Endothelial cell (in vitro differentiated cells): Measurements from ENCODE around the gene SYT8. TPM values are rescaled to one million over a fixed set of nuclear protein-coding genes. Genes with fewer than 3 reads are reported as not detected.

ENCODE experiments used
- DNase-seq: peaks from one replicate; pipeline ENCODE4 v3.0.0; 2021; ENCODE audit warnings: low spot score
- H3K27ac Mint-ChIP-seq: one replicate; pipeline ENCODE4 v1.8.0; 2021; ENCODE audit warnings: mixed read lengths, inconsistent platforms; ENCODE audit not compliant: unreplicated experiment
- H3K27me3 Mint-ChIP-seq: one replicate; pipeline ENCODE4 v1.8.0; 2021; ENCODE audit warnings: mild to moderate bottlenecking, moderate library complexity, mixed read lengths, inconsistent platforms; ENCODE audit not compliant: unreplicated experiment
- H3K36me3 Mint-ChIP-seq: one replicate; pipeline ENCODE4 v1.8.0; 2021; ENCODE audit warnings: mild to moderate bottlenecking, low read depth, mixed read lengths, inconsistent platforms; ENCODE audit not compliant: unreplicated experiment
- H3K4me1 Mint-ChIP-seq: one replicate; pipeline ENCODE4 v1.8.0; 2021; ENCODE audit warnings: mild to moderate bottlenecking, mixed read lengths, inconsistent platforms; ENCODE audit not compliant: unreplicated experiment
- H3K4me3 Mint-ChIP-seq: one replicate; pipeline ENCODE4 v1.8.0; 2021; ENCODE audit warnings: mild to moderate bottlenecking, mixed read lengths, inconsistent platforms; ENCODE audit not compliant: unreplicated experiment
- H3K9me3 Mint-ChIP-seq: one replicate; pipeline ENCODE4 v1.8.0; 2021; ENCODE audit warnings: mixed read lengths, inconsistent platforms; ENCODE audit not compliant: unreplicated experiment
- CTCF ChIP-seq: fragments of 200-600 bp; sonication (generic); IDR thresholded peaks from one replicate; pipeline ENCODE4 v1.5.0; 2021; ENCODE audit warnings: antibody characterized with exemption; ENCODE audit not compliant: unreplicated experiment
- total RNA-seq: library from RNA; stranded (reverse); fragmentation: NEBNext Ultra II Directional; extraction: Animal tissue kit (Norgen Biotek cat#: 25700); gene quantifications from one replicate; pipeline ENCODE4 v1.2.1, GENCODE V29; 2021; ENCODE audit not compliant: unreplicated experiment

SYT8 gene
- total RNA-seq, 1 donor from 2014 or later = not detected

DNA sequence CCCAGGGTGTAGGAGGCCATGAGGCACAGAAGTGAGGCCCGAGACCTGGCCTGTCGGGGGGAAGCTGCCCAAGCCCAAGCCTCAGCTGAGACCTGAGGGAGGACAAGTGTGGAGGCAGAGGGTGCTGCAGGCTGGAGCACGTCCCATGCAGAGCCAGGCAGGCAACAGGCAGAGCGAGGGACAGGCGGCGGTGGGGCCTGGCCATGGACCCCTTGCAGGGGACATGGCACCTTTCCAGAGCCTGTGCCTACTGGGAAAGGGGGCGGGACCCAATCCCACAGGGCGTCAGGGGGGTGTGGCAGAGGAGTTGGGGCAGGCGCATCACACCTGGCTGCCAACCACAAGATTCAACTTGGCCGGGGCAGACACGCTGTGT is 8.3 kb downstream of the SYT8 start:
- H3K4me1 Mint-ChIP-seq = peaks cover 4% of the 10 kb centered on the region
- no peak overlapping the region for H3K4me3 Mint-ChIP-seq
- H3K9me3 Mint-ChIP-seq = no peaks in the 10 kb centered on the region
- DNase-seq = no peak
- TF ChIP-seq CTCF = no peak
- H3K27me3 Mint-ChIP-seq = peaks cover 13% of the 10 kb centered on the region
- no peaks in the 10 kb centered on the region for H3K36me3 Mint-ChIP-seq
- no peak overlapping the region for H3K27ac Mint-ChIP-seq

DNA sequence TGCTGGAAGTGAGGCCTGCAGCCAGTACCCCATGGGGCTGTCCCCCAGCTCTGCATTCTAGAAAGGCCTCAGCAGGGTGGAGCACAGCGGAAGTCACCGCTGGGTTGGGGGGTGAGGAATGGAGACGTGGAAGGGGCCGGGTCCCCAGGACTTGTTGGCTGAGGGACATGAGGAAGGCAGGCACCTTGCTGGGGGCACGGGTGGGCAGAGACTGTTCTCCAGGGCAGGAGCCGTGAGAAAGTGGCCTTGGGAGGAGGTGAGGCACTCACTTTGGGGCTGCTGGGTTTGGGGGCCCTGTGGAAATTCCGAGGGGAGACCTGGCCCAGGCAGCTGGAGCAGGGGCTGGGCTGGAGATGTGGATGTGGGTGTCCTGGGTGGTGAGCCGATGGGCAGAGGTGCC is 9.0 kb downstream of the SYT8 start:
- Mint-ChIP-seq H3K27ac (no peak overlapping the region), H3K36me3 (no peaks in the 10 kb centered on the region), H3K4me3 (no peak overlapping the region), H3K27me3 (peaks cover 13% of the 10 kb centered on the region), H3K4me1 (peaks cover 4% of the 10 kb centered on the region), H3K9me3 (no peaks in the 10 kb centered on the region)
- no peak for TF ChIP-seq CTCF
- no peak for DNase-seq

DNA sequence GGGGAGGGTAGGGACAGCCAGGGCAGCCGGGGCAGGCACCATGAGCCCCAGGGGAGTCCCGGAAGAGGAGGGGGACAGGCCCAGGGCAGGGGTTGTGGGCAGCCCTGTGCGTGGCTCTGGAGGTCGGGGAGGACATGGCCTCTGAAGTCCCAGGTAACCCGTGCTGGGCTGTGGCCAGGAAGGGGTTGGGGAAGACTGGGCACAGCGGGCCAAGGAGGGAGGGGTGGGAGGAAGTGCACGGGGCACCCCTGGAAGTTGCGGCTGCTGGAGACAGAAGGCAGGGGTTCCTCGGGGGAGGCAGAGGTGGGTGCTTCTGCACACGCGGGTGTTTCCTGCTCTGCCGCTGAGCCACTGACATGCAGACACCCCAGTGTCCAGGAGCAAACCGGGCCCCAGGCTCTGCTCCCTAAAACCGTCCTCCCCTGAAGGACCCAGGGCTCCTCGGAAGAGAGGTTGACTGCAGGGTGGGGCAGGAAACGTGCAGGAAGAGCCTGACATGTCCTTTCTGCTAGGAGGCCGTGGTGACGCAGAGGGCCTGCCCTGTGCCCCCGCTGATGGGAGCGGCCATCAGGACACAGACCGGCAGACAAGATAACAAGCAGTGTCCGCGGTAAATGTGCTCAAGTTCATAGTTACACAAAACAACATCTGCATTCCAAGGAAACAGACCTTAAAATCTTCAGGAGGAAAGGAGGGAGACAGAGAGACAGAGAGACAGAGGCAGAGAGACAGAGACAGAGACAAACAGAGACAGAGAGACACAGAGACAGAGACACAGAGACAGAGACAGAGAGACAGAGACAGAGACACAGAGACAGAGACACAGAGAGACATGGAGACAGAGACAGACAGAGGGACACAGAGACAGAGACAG is 9.7 kb downstream of the SYT8 start:
- Mint-ChIP-seq H3K4me3 (no peak overlapping the region), H3K36me3 (no peaks in the 10 kb centered on the region), H3K27ac (peak overlapping the region; percentile 20), H3K27me3 (peaks cover 16% of the 10 kb centered on the region), H3K4me1 (peaks cover 4% of the 10 kb centered on the region), H3K9me3 (no peaks in the 10 kb centered on the region)
- TF ChIP-seq CTCF = no peak
- DNase-seq = no peak

- no peak for DNase-seq
- Mint-ChIP-seq H3K36me3 (no peaks in the 10 kb centered on the region), H3K4me3 (no peak overlapping the region), H3K27ac (no peak overlapping the region), H3K9me3 (no peaks in the 10 kb centered on the region), H3K4me1 (peaks cover 4% of the 10 kb centered on the region), H3K27me3 (peaks cover 16% of the 10 kb centered on the region)
- no peak for TF ChIP-seq CTCF
These were observed 10.3 kb downstream of the SYT8 start for GRCh38 chr11:1845095-1845429.
